Stimulated activated CD4-positive, alpha-beta T cell treated with anti-CD3 and anti-CD28 coated beads, TNF-alpha, amount 100 ng/mL, for 1 hour (primary cell): ENCODE results near the gene SLC25A40.

Experiments
- DNase-seq, 3 donors: peaks; one replicate each; pipeline ENCODE4 v3.0.0-alpha.2; 2020; ENCODE audit warnings: low read depth in 3 of 3, low spot score in 1 of 3

The SLC25A40 gene

DNA sequence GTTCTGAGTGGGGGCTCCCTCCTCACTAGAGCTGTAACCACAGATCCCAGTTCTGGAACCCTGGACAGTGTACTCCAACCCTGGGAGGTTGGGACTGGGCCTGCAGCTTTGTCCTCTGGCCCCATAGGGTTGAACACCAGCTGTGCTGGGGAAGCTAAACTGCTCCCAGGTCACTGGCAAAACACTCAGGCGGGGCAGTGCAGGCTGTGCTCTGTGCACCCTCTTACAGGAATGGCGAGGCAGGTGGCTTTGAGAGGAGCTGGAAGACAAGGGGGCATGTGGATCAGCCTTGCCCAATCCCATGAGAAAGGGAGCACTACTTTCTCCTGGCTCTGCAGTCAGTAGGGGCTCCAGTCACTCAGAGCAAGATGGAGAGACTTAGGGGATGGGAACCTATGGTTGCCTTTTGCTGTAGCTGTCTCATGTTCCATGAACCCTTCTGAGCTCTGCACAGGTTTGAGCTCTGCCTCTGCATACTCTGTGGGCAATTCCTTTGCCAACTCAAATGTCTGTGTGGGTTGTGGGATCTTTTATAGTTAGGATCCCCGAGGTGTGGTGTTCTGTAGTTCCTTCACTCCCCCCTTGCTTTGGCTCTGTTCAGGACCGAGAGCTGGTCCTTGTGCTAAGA, 90.7 kb downstream of the SLC25A40 start:
- DNase-seq: no peak

GRCh38 chr7:87784424-87784823, 91.7 kb downstream of the SLC25A40 start:
- no peak for DNase-seq
